HG03342 (cell line): ENCODE results near the gene NKPD1.

Experiments used
- ATAC-seq: cut with Tn5 transposase; IDR thresholded peaks from one replicate; pipeline ENCODE4 v1.9.1; 2021; ENCODE audit warnings: mild to moderate bottlenecking, moderate library complexity; ENCODE audit not compliant: unreplicated experiment

Gene NKPD1

GRCh38 chr19:45173816-45174215 is 13.0 kb upstream of the NKPD1 start:
- no peak for ATAC-seq

- ATAC-seq, result no peak
These were observed 11.9 kb upstream of the NKPD1 start for GRCh38 chr19:45172611-45173208.

- no peak for ATAC-seq
These were observed 11.4 kb upstream of the NKPD1 start for GRCh38 chr19:45172173-45172572.

- no peak for ATAC-seq
These were observed 10.4 kb upstream of the NKPD1 start for GRCh38 chr19:45171211-45171623.

- ATAC-seq, result no peak
These were observed 9.6 kb upstream of the NKPD1 start for GRCh38 chr19:45170146-45171106.

GRCh38 chr19:45169602-45170001 is 8.8 kb upstream of the NKPD1 start:
- ATAC-seq, result no peak

GRCh38 chr19:45168767-45169351 is 8.1 kb upstream of the NKPD1 start:
- ATAC-seq, result no peak

GRCh38 chr19:45166723-45167252 is 6.0 kb upstream of the NKPD1 start:
- no peak for ATAC-seq

- ATAC-seq, result peak; percentile 53
These were observed 4.0 kb upstream of the NKPD1 start for GRCh38 chr19:45164577-45165335.

GRCh38 chr19:45163751-45164460 is 3.1 kb upstream of the NKPD1 start:
- peak; percentile 4 for ATAC-seq

GRCh38 chr19:45163156-45163555 is 2.4 kb upstream of the NKPD1 start:
- ATAC-seq, result no peak

- ATAC-seq, result no peak
These were observed 1.9 kb upstream of the NKPD1 start for GRCh38 chr19:45162608-45163143.

- ATAC-seq, result no peak
These were observed 1.2 kb upstream of the NKPD1 start for GRCh38 chr19:45161738-45162607.

GRCh38 chr19:45159971-45160324 is 834 bp downstream of the NKPD1 start:
- ATAC-seq, result no peak

- no peak for ATAC-seq
These were observed 1.4 kb downstream of the NKPD1 start for GRCh38 chr19:45159210-45159970.

GRCh38 chr19:45158503-45159209 is 2.1 kb downstream of the NKPD1 start:
- no peak for ATAC-seq

GRCh38 chr19:45156751-45157150 is 4.0 kb downstream of the NKPD1 start:
- no peak for ATAC-seq
